HG03066 (cell line): ENCODE results near the gene OTUD5.

ENCODE experiments used
- ATAC-seq: cut with Tn5 transposase; IDR thresholded peaks from one replicate; pipeline ENCODE4 v1.9.1; 2021; ENCODE audit warnings: low read depth; ENCODE audit not compliant: unreplicated experiment

Gene OTUD5

DNA sequence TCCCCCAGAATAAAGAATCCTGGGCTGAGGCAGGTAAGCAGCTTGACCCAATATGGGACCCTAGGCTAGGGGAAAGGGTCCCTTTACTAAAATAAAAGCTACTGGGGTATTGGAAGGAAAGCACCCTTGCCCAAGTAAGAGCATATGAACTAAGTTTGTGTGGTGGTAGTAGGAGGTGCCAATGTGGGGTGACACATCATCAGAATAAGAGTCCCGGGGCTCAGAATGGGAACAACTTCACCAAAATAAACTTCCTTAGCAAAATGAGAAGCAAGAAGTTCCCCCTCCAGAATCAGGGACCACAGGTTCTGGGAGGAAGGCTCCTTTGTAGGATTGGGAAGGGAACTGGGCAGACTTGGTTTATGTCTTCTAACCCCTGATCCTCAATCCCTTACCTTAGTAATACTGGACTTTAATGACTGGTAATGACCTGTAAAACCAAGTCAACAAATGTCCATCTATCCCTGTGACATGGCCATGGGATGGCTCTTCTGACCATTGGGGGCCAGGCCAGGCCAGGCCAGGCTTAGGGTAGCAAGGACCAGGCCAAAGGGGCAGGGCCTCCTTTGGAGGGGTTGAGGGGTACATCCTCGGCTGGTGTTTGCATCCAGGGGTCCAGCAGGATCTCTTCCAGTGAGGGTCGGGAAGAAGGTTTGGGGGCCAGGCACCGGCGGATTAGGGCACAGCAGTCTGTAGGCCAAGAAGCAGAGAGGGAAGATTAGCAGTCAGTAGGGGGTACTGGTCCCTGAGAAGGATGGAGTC lies 43.6 kb downstream of the OTUD5 start:
- ATAC-seq, result no peak

DNA sequence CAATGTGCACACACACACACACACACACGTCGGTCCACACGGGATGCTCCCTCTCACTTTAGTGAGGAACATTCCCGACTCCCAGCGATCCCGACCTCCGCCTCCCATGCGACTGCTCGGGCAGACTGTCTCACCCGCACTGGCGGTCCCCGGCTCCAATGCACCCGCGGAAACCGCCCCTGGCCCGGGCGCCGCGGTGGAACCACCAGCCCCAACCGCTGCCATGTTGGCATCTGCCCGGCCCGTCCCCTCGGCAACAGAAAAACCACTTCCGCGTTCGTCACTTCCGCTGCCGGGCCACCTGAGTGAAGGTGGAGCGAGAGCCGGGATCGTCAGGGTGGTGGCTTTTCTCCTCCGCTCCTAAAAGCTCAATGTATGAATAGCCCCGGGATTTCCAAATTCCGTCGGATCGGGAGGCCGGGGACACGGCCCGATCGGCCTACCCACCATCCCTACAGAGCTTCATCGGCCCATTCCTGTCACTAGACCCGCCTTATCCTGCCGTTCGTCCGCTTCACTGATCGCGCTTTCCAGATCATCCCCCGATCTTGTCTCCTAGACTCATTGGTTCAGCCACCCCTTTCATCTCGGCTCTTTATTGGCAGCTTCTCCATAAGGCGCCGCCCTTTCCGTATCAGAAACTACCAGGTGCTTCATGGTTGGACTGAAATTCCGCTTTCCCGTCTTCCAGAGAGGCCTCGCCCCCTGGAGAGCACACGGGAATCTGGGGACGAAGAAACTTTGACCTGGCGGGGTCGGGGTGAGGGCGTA lies 45.8 kb downstream of the OTUD5 start, which contains the start of gene SLC35A2:
Gene SLC35A2, minus strand, starts transcription at position 235 of the 771 bp plus-strand sequence. Its CDS starts 10 bp downstream, at position 225.
- ATAC-seq, result peak; percentile 71

DNA sequence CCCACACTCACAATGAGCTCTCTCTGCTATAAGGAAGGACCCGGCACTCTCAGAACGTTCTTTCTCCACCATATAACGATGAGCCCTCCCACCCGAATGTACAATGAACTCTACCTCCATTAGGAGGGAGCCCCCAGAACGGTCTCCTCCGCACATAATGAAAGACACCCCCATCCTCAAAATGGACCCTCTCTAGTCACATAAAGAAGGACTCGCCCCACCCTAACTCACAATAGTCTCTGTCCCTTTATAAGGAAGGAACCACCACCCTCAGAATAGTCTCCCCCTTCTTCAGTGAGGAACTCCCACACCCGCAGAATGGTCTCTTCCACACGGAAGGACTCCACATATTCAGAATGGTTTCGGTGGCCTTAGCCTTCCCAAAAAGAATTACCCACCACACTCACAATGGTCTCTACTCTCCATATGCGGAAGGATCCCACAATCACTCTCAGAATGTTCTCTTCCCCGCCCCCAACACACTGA lies 46.4 kb downstream of the OTUD5 start:
- ATAC-seq, result peak; percentile 2

DNA sequence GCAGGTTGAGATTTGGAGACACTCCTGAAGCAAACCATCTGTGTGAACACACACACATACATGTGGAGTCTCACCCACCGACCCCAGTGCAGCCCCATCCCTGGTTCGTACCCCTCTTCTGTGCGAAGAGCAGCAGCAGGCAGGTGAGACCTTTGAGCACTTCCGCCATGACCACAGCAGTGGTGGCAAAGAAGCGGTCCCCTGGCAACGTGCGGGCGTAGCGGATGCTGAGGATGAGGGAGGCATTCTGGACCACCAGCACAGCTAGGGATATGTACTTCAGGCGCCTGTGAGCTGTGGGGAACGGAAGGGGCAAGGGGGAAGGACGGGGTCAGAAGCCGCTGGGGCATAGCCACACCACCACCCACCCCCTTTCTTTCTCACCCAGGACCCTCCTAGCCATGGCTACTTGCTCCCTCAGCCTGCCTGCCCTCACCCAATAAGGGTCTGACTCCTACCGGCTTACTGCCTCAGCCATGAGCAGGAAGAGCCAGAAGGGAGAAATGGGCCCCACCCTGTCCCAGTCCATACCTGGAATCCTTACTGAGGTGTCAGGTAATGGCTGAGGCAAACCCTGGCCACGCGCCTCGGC lies 47.6 kb downstream of the OTUD5 start:
- no peak for ATAC-seq

DNA sequence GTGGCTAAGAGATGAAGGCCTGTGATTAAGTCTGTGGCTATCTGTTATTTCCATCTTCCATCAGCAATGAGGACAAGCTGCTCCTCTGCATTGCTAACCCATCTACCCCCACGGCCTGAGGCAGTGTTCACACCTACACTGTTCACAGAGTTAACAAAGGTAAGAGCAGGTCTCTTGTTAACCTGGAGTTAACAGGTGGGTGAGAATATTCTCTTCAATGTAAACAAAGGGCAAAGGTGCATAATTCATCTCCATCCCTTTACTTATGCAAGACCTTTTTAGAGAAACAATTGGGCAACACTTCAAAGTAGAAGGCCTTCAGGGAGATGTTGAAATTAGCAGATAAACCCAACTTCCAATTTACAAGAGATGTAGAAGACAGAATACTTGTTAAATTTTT lies 48.8 kb downstream of the OTUD5 start:
- ATAC-seq, result no peak

DNA sequence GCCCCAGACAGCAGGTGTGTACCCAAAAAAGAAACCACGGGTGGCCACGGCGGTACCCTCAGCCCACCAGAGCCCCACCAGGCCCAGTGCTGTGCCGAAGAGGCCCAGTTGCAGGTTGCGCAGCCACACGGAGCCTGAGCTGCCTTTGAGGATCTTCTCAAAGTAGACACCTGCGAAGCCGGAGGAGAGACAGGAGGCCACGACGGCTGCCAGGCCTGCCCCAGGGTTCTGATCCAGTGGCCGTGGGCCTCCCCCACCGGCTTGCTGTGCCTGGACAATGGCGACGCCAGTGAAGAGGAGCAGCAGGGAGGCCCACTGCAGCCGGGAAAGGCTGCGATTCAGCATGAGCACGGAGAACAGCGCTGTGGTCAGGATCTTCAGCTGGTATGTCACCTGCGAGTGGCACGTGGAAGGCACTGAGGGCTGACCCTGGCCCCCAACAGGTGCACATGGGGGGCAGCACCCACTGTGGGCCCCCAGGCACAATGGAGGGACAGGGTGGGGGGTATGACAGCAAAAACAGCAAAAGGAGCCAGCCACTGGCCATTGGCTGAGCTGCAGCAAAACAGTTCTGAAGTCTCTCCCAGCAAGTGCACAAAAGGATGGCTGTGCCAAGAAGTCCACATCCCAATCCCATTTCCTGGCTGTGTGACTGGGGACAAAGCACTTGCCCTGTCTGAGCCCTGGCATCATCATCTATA lies 52.2 kb downstream of the OTUD5 start:
- ATAC-seq, result no peak

DNA sequence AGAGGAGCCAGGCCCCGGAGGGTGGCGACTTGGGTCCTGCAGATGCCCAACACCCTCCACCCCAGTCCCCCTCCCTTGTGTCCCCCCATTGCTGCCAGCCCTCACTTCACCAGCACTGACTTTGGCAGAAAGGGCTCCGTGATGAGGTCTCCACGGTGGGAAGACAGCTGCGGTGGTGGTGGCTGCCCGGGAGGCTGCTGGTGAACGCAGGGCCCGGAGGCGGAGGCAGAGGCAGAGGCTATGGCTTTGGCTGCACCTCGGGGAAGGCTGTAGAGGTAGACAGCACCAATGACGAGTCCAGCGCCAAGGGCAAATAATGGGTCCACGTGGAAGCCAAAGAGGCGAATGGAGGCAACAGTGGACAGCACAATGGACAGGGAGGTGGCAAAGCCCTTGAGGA lies 52.8 kb downstream of the OTUD5 start:
- ATAC-seq, result no peak

DNA sequence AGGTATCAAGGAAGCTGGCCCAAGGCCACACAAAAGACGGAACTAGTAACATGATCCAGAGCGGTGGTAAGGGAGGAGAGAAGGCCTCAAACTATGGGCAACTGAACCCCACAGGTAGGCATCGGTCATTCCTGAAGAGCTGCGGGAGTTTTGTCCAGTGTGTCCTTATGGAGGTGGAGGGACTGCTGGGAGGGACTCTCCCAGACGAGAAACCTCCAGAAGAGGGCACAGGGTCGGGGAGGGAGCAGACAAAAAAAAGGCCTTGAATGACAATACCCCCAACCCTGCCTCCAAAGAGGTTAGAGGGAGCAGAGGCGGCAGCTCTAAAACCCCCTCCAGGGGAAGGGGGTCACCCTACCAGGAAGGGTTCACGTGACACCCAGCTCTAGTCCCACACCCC lies 53.2 kb downstream of the OTUD5 start:
- ATAC-seq, result no peak

DNA sequence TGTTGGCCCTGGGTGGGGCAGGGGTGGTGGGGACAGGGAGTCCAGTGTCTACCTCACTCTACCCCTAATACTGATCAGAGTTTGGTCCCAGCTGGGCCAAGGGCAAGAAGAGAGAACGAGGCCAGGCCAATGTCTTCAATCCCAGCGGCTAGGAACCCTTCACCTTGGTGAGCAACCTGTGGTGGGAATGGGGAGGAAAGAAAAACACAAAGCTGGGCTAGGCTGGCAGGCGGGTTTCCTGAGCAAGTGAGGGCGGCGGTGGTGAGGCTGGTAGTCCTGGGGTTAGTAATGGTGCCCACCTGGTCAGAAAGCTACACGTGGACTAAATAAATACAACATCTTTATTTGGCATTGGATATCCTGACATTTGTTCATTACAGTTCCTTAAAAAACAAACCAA lies 54.1 kb downstream of the OTUD5 start:
- ATAC-seq, result no peak

DNA sequence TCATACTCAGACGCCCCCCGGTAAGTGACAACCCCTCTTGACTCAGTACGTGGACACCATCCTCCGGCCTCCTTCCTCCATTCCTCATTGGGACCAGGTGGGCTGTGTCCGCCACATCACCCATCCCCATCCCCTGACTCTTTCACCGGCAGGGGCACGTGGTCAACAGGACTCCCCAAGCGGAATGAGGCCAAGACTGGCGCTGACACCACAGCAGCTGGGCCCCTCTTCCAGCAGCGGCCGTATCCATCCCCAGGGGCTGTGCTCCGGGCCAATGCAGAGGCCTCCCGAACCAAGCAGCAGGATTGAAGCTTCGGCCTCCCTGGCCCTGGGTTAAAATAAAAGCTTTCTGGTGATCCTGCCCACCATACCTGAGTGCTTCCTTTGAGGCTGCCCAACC lies 54.6 kb downstream of the OTUD5 start:
- no peak for ATAC-seq

DNA sequence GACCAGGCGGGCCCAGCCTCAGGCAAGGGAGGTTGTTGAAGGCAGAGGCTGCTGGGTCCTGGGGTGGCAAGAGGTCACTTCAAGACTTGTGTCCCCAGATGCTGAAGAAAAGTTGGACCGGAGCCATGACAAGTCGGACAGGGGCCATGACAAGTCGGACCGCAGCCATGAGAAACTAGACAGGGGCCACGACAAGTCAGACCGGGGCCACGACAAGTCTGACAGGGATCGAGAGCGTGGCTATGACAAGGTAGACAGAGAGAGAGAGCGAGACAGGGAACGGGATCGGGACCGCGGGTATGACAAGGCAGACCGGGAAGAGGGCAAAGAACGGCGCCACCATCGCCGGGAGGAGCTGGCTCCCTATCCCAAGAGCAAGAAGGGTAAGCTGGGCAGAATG lies 55.3 kb downstream of the OTUD5 start:
- no peak for ATAC-seq

DNA sequence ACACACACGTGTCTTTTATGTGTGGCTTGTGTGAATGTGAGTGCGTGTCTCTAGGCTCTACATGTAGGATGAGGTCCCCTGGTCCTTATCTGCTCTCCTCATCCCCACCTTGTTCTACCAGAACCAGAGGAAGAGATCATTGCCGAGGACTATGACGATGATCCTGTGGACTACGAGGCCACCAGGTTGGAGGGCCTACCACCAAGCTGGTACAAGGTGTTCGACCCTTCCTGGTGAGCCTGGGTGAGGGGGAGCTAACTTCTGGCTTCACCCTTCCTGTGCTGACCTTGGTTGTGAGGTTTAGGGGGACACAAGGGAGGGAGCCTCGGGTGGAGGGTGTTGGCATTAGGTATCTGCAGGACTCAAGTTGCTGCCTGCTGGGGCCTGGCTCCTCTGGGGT lies 56.3 kb downstream of the OTUD5 start:
- ATAC-seq, result no peak

DNA sequence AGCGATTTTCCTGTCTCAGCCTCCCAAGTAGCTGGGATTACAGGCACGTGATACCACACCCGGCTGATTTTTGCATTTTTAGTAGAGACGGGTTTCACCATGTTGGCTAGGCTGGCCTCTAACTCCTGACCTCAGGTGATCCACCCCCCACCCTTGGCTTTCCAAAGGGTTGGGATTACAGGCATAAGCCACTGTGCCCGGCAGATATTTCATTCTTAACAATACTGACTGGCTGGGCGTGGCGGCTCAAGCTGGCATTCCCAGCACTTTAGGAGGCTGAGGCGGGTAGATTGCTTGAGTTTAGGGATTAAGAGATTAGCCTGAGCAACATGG lies 58.4 kb downstream of the OTUD5 start:
- ATAC-seq, result no peak

DNA sequence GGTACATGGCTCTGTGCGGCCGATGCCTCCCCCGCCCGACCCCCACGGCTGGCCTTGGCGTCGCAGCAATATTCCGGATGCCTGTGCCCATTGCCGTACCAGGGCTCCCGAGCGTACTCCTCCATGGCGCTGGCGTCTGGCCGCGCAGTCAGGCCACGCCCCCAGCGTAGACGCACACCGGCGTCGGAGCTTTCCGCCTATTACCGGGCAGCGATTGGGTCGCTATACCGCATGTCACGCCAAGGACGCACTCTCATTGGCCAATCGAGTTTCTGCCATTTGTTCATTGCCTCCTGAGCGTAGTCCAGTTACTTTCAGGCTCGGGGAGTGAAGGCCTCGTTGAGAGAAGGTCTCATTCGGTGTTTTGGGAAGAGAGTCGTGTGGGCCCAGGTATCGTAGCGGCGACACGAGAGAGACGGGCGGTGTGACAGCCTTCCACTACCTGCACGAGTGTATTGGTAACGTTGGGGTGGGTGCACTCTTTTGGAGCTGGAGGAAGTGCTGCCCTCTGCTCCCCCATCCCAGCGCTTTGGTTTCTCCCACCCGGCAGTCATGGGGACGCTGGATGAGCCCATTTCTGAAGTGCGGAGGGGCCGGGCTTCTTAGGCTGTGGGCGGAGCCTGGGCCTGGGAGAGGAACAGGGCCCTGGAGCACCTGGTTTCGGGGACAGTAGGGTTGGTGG lies 59.6 kb downstream of the OTUD5 start, which contains the start of the genes PQBP1 and TIMM17B:
Gene PQBP1, plus strand, starts transcription at position 306 of the 682 bp plus-strand sequence. CDS start 580 bp downstream, outside the sequence.
Gene TIMM17B, minus strand, starts transcription at position 144 of the 682 bp plus-strand sequence. Its CDS starts 19 bp downstream, at position 125.
- ATAC-seq, result peak; percentile 85

DNA sequence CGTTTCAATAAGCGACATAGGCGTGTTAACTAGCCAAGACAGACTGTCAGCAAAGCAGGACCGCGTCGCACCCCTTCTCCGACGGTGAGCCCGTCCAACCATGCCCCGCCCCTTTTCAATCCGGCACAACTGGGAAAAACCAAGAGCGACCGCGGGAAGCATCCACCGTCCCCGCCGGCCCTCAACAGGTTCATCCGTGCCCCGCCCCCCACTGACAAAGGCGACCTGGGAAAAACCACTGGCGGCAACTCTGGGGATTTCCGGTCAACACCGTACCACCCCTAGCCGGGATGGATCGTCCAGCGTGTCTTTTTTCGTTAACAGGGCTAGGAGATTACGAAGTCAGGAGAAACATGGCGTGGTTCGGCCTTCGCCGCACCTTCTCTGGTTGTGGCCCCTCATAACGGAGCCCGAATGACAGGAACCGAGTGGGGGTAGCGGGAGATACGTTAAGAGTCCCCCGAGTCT lies 60.2 kb downstream of the OTUD5 start:
- ATAC-seq, result no peak

DNA sequence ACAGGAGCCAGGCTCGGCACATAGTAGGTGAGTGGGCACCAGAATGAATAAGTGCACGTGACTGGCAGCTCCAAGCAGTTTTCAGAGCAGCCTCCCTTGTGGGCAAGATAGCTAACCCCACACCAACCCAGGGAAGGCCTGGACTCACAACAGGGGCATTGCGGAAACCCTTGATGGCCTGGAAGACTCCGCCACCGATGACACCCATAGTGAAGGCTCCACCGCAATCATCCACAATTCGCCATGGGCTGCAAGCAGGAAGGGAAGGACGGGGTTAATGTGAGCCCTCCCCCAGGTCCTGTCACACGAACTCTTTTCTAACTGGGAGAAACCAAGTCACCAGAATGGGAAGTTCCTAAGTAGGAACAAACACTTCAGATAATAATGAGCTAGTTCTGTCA lies 60.8 kb downstream of the OTUD5 start:
- no peak for ATAC-seq

DNA sequence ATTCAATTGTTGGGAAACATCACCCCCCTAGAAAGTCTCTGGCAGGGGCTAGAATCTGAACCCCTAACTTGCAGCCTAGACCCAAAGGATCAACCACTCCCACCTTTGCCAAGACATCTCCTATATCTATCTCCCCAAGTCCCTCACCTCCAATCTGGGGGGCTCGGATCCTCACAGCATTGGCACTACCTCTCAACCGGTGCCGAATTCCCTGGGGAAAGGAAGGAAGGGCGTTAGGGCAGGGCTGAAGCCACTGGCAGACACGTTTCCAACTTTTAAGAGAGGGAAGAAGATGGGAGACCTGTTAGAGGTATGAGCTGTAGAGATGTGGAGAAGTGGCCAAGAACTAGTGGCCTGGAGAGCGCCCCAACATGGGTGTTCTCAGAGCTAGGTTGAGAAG lies 62.5 kb downstream of the OTUD5 start:
- no peak for ATAC-seq

DNA sequence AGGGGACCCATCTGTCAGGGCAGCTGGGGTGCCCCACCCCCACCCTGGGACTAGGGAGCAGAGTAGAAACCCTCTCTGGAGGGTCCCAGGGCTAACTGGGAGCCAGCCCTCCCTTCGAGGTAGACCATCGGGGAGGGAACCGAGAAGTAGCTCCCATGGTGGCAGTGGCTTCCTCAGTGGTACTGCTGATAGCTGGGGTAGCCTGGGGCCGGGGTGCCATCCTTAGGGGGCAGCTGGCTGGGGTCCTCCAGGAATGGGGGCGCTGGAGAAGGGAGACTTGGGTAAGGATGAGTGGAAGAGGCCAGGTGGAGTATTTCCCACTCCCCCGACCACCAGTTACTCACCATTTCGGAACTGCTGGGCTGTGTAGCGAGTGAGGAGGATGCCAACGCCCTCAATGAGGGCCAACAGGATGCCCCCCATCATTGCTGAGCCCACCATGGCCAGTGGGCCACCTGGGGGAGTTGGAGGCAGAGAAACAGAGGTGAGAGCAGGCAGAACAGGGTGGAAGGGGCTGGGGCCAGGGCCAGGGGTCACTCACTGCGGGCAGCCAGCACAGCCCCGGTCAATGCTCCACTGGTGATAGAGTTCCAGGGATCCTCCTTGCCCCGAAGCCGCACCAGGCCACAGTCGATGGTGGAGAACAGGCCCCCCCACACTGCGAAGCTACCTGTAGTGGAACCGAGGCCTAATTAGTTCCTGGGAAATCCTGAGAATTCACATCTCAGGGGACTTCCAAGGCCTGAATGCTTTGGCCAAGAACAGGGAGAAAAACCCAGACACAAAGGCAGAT lies 63.7 kb downstream of the OTUD5 start:
- no peak for ATAC-seq

DNA sequence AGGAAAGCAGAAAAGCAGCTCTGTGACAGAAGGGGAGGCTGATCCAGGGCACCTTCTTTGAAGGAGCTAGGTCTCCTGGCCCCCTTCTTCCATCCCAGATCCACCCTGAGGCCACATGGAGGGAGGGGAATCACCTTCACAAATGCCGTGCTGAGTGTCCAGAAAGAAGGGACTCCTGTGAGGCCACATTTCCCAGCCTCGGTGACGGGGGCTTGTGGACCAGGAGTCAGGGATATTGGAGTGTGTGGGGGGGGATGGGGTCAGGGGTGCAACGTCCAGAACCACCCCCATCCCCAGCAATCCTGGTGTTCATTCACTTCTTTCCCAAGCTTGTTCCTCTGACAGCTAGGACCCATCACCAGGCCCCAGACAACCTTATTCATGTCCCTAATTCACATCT lies 64.5 kb downstream of the OTUD5 start:
- no peak for ATAC-seq
